ENCODE results near the gene HNRNPU. TPM values are rescaled to one million over a fixed set of nuclear protein-coding genes. Genes with fewer than 3 reads are reported as not detected.

The HNRNPU gene
- total RNA-seq, 1 donor from 2014 or later, result 167 TPM

GRCh38 chr1:244862354-244862698 lies 2.0 kb downstream of the HNRNPU start:
- no peak for DNase-seq
- no peaks in the 10 kb centered on the region for H3K9me3 ChIP-seq (replicated peaks)
- no peaks in the 10 kb centered on the region for H3K27me3 ChIP-seq (ENCODE audit: low read depth)
- intact Hi-C loops (cut with micrococcal nuclease), result loop anchor here (2.0 to 10.0 kb wide), 2 partner anchors 108 to 182 kb away; no protein-coding TSS in a partner anchor
- H3K4me1 ChIP-seq, result peaks cover 89% of the 10 kb centered on the region
- H3K36me3 ChIP-seq, result peaks cover 35% of the 10 kb centered on the region
- H3K4me3 ChIP-seq, result peak overlapping the region; percentile 99
- TF ChIP-seq CTCF (IDR thresholded peaks at IDR 0.05; ENCODE audit: borderline replicate concordance), result no peak
- H3K27ac ChIP-seq (replicated peaks), result peak overlapping the region; percentile 100

GRCh38 chr1:244861683-244862082 lies 2.7 kb downstream of the HNRNPU start:
- H3K9me3 ChIP-seq (replicated peaks), result no peaks in the 10 kb centered on the region
- H3K4me3 ChIP-seq, result peak overlapping the region; percentile 99
- peak overlapping the region; percentile 100 for H3K27ac ChIP-seq (replicated peaks)
- H3K36me3 ChIP-seq, result peaks cover 42% of the 10 kb centered on the region
- no peaks in the 10 kb centered on the region for H3K27me3 ChIP-seq (ENCODE audit: low read depth)
- intact Hi-C loops (cut with micrococcal nuclease), result loop anchor here (2.0 to 10.0 kb wide), 2 partner anchors 109 to 183 kb away; no protein-coding TSS in a partner anchor
- H3K4me1 ChIP-seq, result peaks cover 91% of the 10 kb centered on the region
- no peak for DNase-seq
- TF ChIP-seq CTCF (IDR thresholded peaks at IDR 0.05; ENCODE audit: borderline replicate concordance), result no peak

GRCh38 chr1:244860914-244861610 lies 3.3 kb downstream of the HNRNPU start:
- Histone ChIP-seq H3K27ac (replicated peaks) (peak overlapping the region; percentile 100), H3K4me3 (peak overlapping the region; percentile 99), H3K9me3 (replicated peaks) (no peaks in the 10 kb centered on the region), H3K27me3 (ENCODE audit: low read depth) (no peaks in the 10 kb centered on the region), H3K4me1 (peaks cover 91% of the 10 kb centered on the region), H3K36me3 (peaks cover 48% of the 10 kb centered on the region)
- intact Hi-C loops (cut with micrococcal nuclease), result loop anchor here (10.0 kb wide), 1 partner anchor 184 kb away; no protein-coding TSS in a partner anchor
- no peak for TF ChIP-seq CTCF (IDR thresholded peaks at IDR 0.05; ENCODE audit: borderline replicate concordance)
- DNase-seq, result no peak

- Histone ChIP-seq H3K4me1 (peaks cover 91% of the 10 kb centered on the region), H3K9me3 (replicated peaks) (no peaks in the 10 kb centered on the region), H3K27ac (replicated peaks) (peak overlapping the region; percentile 16), H3K27me3 (ENCODE audit: low read depth) (no peaks in the 10 kb centered on the region), H3K36me3 (peaks cover 58% of the 10 kb centered on the region), H3K4me3 (peak overlapping the region; percentile 99)
- no peak for DNase-seq
- intact Hi-C loops (cut with micrococcal nuclease), result loop anchor here (10.0 kb wide), 1 partner anchor 185 kb away; no protein-coding TSS in a partner anchor
- no peak for TF ChIP-seq CTCF (IDR thresholded peaks at IDR 0.05; ENCODE audit: borderline replicate concordance)
Observed at GRCh38 chr1:244860078-244860477, 4.3 kb downstream of the HNRNPU start.

- intact Hi-C loops (cut with micrococcal nuclease), result no loop called here
- Histone ChIP-seq H3K4me3 (no peak overlapping the region), H3K36me3 (peaks cover 75% of the 10 kb centered on the region), H3K4me1 (peaks cover 96% of the 10 kb centered on the region), H3K9me3 (replicated peaks) (no peaks in the 10 kb centered on the region), H3K27me3 (ENCODE audit: low read depth) (no peaks in the 10 kb centered on the region), H3K27ac (replicated peaks) (no peak overlapping the region)
- no peak for TF ChIP-seq CTCF (IDR thresholded peaks at IDR 0.05; ENCODE audit: borderline replicate concordance)
- no peak for DNase-seq
Observed at GRCh38 chr1:244858357-244858756, 6.0 kb downstream of the HNRNPU start.

Data from left ventricle myocardium inferior (tissue), 1 donor.